DMS 273 (cell line): ENCODE data around the gene PTPRB.
"Not testable (repeated sequence)": the region's sequence is repeated elsewhere in the genome, so short reads cannot be mapped to it uniquely, and the experiment has no call there.

Experiments
- DNase-seq: peaks from one replicate; lab custom pipeline; 2025; ENCODE audit not compliant: unreplicated experiment; lab: John Stamatoyannopoulos, UW

The PTPRB gene

DNA sequence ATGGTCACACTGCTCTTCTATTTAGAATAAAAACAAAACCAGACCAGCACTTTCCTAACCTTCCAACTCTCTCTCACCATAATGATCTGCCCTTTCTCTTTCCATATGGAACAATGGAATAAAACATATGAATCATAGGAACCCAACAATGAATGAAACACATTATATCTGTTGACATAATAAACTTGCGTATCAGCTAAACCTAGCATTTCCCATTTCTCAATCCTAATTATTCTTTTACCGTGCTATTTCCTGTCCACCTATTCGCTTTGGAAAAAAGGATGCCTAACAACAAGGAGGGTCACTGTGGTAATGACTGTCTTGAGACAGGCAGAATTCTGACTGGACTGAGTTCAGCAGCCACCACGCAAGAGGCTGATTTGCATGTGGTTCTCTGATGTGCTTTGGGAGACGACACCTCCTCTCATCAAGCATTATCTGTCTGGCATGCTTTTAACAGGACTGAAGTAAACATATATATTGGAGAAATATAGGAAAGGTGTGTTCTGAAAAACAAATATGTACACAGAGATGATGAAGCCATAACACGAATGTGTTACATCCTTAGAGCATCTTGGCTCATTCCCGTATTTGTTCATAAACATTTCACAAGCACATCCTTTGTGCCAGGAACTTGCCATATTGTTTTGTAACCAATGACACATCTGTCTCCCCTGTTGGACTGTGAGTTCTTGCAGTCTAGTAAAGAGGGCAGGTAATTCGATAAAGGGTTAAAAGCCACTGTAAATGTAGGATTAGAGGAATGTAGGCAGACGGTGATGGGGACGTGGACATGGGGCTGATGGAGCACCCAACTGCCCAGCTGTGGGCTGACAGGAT, 87.7 kb downstream of the PTPRB start:
- no peak for DNase-seq

DNA sequence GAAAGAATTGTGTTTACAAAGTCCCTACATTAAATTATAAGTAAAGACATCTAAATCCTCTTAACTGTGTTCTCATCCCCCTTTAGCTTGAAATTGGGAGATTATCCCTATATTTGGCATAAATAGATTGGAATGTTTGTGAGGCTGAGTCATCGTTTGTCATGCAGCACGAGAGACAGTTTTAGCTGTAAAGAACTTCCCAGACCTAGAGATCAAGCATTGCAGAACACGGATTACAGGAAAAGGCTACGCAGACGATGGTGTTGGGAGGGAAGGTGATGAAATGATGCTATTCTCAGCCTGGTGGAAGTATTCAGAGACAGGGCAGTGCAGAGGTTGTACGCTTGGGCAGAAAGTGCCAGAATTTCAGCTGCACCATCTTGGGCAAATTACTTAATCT, 93.8 kb downstream of the PTPRB start:
- DNase-seq = no peak

DNA sequence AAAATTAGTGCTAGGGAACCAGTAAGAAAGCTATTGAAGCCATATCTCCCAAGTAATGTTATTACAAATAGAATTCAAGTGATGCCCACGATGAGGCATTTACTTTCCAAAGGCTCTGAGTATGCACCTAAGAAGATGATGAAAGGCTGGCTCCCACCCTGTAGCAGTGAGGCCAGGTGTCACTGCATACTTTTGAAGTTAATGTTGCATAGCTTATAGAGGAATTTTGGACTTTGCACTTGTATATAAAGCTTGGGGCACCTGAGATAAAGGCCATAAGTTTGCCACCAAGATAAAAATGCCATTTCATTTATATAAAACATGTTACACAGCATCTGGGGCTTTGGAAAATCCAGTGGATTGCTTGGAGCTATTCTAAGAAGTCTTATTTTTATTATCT, 96.2 kb downstream of the PTPRB start:
- no peak for DNase-seq

DNA sequence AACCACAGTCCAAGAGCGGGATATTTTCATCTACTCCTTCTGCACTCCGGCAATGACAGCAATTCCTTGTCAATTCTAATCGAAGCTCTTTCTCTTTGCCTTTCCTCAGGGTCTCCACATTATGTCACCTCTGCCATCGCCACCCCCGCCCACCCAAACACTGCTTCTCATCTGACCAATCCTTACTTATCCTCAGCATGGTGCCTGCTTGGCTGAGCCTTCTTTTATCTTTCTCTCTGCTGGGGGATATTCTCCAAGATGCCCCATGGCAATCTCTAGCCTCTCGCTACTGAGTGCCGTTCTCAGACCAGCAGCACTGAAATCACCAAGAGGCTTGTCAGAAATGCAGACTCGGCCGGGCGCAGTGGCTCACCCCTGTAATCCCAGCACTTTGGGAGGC, 100.6 kb downstream of the PTPRB start:
- no peak for DNase-seq

DNA sequence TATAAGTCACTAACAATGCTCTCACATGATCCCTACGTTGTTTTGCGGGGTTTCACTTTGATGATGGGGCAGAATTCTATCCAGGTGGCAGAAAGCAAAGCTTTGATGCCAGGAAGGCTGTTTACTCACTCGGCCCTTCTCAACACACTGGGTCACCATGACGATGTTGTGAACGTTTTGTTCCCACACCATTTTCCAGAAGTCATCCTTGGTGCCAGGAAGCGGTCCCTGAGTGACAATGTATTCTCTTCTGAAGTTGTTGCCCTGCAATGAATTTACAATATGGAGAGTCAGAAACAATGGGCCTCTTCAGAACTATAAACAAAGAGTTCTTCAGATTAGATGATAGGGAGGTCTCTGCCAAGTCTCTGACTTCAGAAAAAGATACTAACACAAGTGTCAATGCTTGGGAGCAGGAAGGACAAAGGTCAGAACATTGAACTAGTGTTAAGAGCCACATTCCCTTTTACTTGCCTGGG, 101.3 kb downstream of the PTPRB start:
- no peak for DNase-seq

DNA sequence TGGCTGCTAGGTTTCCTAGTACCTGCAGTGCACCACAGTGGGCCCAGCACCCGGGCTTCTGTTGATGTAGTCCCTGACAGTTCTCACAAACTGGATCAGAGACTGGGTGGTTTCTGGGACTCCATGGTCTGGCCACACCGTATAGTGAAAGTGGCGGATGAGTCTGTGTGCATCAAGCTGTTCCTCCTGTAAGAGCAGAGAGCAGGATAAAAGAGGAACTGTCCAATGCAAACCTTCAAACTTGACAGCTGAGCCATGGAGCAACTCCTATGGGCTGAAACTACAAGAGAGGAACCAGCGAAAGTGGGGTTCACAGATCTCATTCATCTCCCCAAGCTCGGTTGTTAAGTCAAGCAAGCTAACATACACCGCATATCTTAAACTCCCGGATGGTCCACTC, 102.8 kb downstream of the PTPRB start:
- DNase-seq = no peak

DNA sequence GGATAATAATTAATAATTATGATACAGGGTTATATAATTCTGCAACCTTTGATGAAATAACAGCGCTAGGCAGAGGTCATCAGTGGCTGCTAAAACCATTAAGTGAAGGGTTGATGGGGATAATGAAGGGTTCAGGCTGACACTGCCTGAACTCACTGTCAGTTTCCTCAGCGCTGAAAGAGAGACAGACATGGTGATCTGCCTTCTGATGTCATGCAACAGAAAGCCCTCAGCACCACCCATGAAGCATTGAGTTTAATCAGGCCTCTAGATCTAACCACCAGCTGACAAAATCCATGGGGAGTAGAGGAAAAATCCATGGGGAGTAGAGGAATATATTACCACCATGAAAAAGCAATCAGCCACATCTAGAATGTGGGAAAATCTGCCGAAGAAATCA, 107.6 kb downstream of the PTPRB start:
- no peak for DNase-seq

DNA sequence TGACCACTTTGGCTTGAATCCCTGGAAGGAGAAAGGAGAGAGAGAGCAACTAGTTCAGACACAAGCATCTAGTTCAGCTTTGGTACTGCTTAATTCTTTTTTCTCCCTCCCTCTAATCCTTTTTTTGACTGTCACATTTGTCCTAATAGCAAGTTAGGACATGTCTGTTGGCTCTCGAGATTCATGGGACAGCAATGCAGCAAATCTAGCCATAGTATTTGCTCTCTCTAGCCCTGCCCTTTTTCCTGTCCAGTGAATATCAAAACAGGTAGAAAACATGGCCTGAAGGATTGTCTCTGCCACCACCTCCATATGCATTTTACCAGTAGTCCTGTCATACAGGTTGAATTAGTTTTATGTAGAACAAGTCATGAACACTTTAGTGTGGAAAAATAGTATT, 116.4 kb downstream of the PTPRB start:
- DNase-seq = no peak

DNA sequence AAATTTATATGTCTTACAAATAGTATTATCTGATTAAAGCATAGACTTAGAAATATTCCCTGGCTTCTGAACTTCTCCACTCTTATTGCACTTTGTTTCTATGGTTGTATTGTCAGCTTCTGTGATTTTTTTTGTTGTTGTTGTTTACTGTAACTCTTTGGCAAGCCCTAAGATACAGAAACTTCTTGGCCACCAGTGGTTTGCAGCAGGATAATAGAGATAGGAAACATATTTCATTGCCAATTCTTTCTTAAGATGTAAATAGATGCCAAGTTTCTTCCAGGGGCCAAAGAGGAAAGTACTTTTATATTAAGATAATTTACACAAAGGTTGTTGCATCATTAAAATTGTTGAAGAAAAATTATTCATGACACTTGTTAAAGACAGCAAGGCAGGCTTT, 123.8 kb downstream of the PTPRB start:
- DNase-seq = no peak

DNA sequence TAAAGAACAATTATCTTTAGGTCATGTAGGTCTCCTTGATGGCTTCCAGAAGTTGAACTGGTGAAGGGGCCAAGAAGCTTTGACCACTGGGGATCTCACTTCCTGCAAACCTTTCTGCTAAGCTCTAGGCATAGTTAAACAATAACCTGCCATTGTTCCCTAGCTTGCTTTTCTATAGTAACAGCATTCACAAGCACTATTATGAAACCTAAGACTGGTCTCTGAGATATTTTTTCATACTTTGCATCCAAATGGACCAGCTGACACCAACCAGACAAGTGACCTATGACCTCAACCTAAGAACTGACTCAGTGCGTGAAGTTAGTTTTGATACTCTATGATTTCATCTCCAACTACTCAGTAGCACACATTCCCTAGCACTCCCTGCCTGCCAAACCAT, 129.1 kb downstream of the PTPRB start:
- DNase-seq = no peak

DNA sequence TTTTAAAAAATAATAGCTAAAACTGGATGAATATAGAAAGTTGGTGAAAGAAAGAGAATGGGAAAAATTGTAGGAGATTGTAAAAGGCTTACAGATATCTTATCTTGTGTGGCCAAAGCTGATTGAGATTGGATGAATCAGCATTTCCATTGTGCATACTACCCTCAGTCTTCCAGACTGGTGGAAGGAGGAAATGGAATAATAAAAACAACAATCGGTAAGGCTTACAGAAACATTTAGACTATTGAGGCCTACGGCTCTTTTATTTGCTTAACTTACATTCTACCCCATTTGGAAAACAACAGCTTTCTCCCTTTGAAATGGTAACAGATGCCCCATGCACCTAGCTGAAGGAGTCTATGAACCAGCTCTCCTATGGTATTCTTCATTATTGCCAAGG, 129.8 kb downstream of the PTPRB start:
- DNase-seq = no peak

DNA sequence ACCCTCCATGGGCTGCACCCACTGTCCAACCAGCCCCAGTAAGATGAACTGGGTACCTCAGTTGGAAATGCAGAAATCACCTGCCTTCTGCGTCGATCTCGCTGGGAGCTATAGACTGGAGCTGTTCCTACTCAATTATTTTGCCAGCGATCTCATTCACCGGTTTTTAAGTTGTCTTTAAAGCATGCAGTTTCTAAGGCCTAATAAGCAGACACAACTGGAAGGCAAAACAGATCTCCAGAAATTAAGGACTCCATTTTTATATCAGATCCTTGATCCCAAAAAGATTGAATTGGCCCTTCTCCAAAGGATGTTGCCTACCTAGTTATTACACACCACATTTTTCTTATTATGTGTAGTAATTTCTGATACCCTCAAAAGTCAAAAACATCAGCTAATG, 139.7 kb downstream of the PTPRB start:
- no peak for DNase-seq

DNA sequence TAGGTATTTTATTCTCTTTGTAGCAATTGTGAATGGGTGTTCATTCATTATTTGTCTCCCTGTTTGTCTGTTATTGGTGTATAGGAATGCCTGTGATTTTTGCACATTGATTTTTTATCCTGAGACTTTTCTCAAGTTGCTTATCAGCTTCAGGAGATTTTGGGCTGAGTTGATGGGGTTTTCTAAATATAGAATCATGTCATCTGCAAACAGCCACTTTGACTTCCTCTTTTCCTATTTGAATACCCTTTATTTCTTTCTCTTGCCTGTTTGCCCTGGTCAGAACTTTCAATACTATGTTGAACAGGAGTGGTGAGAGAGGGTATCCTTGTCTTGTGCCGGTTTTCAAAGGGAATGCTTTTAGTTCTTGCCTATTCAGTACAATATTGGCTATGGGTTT, 144.3 kb downstream of the PTPRB start:
- not testable (repeated sequence) for DNase-seq

DNA sequence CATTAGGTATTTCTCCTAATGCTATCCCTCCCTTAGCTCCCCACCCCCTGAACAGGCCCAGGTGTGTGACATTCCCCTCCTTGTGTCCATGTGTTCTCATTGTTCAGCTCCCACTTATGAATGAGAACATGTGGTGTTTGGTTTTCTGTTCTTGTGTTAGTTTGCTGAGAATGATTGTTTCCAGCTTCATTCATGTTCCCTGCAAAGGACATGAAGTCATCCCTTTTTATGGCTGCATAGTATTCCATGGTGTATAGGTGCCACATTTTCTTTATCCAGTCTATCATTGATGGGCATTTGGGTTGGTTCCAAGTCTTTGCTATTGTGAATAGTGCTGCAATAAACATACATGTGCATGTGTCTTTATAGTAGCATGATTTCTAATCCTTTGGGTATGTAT, 146.3 kb downstream of the PTPRB start:
- DNase-seq = not testable (repeated sequence)

DNA sequence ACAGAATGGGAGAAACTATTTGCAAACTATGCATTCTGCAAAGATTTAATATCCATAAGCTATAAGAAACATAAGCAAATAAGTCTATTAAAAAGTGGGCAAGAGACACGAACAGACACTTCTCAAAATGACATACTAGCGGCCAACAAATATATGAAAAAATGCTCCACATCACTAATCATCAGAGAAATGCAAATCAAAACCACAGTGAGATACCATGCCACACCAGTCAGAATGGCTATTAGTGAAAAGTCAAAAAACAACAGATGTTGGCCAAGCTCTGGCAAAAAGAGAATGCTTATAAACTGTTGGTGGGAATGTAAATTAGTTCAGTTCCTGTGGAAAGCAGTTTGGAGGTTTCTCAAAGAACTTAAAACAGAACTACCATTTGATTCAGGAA, 149.8 kb downstream of the PTPRB start:
- peak; percentile 84 for DNase-seq

DNA sequence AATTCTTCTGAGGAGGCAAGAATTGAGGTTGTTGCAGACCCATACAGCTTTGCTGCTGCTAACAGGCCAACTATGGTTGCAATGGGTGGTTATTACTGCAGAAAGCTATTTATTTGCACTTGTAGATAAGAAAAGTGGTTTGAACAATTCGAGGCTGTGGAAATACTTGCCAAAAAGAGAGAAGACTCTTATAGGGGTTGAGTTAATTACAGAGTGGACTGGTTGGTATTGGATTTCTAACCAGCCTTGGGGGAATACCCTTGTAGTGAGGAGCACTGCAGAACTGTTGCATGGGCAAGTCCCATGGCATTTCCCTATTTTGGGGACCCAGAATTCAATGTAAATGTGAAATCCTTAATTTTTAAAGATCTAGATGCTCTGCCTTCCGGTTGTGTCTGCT, 150.6 kb downstream of the PTPRB start:
- peak; percentile 35 for DNase-seq

DNA sequence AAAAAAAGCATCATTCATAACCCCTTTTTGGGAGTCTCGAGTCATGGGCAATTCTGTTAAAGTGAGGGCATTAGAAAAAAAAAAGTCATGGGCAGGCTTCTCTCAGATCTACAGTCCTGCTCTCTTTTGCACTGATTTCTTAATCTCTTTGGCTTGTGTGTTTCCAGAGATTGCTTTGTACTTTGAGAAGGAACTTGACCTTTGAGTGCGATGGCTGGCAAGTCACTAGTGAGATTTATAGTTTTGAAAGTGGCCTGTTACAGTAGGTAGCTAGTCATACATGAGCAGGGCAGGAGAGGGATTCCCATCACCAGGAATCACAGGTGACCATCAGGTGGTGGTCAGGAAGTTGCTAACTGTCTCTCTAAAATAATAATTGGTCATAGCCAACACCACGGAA, 151.5 kb downstream of the PTPRB start:
- no peak for DNase-seq

DNA sequence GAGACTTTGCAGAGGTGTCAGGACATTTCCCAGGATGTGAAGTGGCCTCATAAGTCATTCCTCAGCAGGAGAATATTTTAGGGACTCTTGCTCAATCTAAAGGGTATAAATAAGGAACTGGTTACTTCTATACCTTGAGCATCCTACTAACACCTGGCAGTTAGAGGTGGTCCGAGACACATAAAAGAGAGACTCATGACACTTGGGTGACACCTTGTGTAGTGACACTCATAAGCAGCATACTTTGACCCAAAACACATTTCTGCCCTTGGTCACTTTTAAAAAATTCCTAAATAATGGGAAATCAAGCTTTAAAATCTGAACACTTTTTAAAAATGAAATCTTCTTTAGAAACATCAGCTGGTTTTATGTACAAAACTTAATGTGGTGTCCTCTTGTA, 152.8 kb downstream of the PTPRB start:
- no peak for DNase-seq

DNA sequence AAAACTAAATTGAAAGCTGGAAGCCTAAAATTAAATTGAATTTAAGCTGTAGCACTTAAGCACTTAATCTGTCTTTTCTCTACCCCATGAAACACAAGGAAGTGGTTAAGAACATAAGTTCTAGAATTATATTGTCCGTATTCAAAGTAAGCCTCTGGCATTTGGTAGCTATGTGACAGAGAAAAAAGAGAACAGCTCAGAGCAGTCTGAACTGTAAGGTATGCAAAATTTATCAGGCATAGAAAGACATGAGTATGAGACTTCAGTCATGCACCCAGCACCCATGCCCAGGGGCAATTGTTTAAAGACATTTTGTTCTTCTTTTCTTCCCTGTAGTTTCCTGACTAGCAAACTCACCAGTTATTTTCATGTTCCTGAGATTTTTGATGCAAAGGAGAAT, 154.5 kb downstream of the PTPRB start:
- no peak for DNase-seq

DNA sequence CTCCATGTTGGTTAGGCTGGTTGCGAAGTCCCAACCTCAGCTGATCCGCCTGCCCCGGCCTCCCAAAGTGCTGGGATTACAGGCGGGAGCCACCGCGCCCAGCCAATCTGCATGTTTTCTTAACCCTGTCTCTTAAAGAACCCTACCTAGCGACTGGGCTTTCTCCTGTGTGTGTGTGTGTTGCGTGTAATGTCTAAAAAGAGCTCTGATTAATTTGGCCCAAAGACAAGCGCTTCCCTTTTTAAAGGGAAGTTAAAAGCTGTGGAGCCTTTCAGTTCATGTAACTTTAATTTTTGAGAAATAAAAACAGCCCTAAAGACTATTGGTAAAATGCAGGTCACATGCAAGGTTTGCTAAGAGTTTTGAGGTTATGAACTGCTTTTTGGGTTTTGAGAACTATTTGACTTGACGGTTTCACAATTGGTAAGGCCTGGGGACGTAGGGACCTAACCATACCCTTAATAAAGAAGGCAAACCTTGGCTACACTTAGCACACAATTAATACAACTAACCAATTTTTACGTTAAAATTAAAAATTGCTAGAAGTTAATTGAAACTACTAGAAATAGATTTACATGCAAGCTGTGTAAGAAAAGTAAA, 167.9 kb downstream of the PTPRB start:
- DNase-seq = no peak

DNA sequence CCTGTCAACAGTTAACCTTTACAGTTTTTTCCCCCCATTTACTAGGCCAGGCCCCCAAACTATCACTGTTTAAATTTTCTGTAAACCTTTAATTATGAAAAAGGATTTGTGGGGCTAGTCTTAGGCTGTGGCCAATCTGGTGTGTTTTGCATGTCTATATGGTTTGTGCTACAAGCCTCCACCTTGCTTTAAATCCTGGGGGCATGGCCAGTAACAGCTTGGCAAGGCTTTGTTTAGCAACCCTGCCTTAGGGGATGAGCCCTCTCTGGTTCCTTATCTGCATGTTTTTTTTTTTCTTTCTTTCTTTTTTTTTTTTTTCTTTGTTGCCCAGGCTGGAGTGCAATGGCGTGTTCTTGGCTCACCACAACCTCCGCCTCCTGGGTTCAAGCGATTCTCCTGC, 168.5 kb downstream of the PTPRB start:
- no peak for DNase-seq

DNA sequence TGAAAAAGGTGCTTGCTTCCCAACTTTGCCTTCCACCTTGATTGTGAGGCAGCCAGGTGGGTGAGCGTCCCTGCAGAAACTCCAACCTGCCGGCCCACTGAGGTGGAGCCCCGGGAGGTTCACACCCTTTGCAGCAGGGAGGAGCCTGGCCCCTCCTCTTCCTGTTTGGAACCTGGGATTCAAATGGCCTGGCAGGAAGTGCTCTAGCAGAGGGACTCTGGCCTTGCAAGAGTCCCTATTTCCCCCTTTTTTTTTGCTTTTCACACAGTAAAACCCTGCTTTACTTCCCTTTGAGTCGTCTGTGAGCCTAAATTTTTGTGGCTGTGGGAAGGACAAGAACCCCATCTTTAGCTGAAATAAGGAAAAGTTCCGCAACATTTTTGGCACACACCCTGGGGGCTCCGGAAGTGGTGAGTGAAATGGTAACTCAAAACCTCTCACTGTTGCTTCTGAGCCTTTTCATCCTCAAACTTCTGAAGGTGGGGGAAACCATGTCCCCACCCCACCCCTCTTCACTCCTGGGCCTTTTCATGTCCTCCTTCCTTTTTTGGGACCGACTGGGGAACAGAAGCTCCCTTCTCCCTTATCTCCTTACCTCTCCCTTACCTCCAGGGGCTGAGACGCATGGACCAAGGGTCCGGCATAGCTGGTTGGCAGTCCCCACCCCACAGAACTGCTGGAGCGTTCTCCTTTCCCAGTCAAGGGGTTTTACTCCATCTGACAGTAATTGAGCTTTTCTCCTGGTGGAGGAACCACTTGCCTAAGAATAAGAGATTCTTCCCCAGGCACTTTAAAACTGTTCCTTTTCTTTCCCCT, 169.1 kb downstream of the PTPRB start:
- no peak for DNase-seq
